Chondrocyte (in vitro differentiated cells): ENCODE measurements around the gene CD164L2. TPM values are rescaled to one million over a fixed set of nuclear protein-coding genes. Genes with fewer than 3 reads are reported as not detected.

ENCODE experiments used
- DNase-seq: peaks from one replicate; pipeline ENCODE4 v3.0.0; 2021; ENCODE audit warnings: mixed read lengths, low spot score
- H3K27ac Mint-ChIP-seq: one replicate; pipeline ENCODE4 v1.8.0; 2021; ENCODE audit warnings: mild to moderate bottlenecking, moderate library complexity, mixed read lengths; ENCODE audit not compliant: unreplicated experiment
- H3K27me3 Mint-ChIP-seq: 2 replicates; pipeline ENCODE4 v1.8.0; 2021; ENCODE audit warnings: low read depth, mixed read lengths
- H3K36me3 Mint-ChIP-seq: 2 replicates; pipeline ENCODE4 v1.8.0; 2021; ENCODE audit warnings: low read depth, mixed read lengths
- H3K4me1 Mint-ChIP-seq: 2 replicates; pipeline ENCODE4 v1.8.0; 2021; ENCODE audit warnings: low read depth, mild to moderate bottlenecking, mixed read lengths
- H3K4me3 Mint-ChIP-seq: one replicate; pipeline ENCODE4 v1.8.0; 2021; ENCODE audit warnings: mild to moderate bottlenecking, moderate library complexity, mixed read lengths; ENCODE audit not compliant: unreplicated experiment
- H3K9me3 Mint-ChIP-seq: 2 replicates; pipeline ENCODE4 v1.8.0; 2021; ENCODE audit warnings: low read depth, mixed read lengths
- total RNA-seq: library from RNA; stranded (reverse); gene quantifications from 3 replicates; pipeline ENCODE4 v1.2.1, GENCODE V29; 2021
- TF ChIP-seq, protein P1 (sequence below): fragments of 200-600 bp; sonication (generic); IDR thresholded peaks from 2 replicates; pipeline ENCODE4 v1.5.0; 2021; ENCODE audit warnings: antibody characterized with exemption, mild to moderate bottlenecking, moderate library complexity

The CD164L2 gene
- total RNA-seq, 1 donor from 2014 or later = not detected

DNA sequence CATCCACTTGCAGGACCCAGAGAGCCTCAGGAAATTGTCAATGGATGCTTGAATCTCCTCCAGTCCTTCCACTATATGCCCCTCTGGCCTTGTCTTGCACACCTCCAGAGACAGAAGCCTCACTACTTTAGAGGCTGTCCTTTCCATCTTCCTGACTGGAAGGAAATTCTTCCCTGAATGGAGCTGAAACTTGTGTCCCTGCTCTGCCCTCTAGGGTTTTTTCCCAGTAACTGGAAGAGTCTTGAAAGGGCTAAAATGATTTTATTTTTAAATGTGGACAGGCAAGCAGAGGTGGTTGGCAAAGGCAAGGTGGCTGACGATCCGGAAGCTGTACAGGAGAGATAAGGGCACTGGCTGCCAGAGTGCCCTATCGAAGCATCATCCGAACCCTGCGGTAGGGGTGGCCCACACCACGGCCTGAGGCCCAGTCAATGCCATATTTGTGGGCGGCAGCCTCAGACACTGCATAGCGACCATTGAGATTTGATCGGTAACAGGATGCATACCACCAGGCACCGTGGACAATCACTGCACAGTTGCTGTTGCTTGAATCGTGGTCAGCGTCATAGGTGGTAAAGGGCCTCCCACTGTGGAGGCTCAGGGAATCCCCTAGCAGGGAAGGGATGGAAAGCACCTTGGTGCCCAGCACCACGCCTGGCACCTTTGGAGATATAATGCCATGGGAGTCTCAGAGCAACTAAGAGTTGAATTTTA, 14.1 kb downstream of the CD164L2 start:
- Mint-ChIP-seq H3K36me3 (peaks cover 3% of the 10 kb centered on the region), H3K27ac (no peak overlapping the region), H3K4me1 (peaks cover 23% of the 10 kb centered on the region), H3K27me3 (no peaks in the 10 kb centered on the region), H3K9me3 (no peaks in the 10 kb centered on the region), H3K4me3 (no peak overlapping the region)
- DNase-seq = peak; percentile 61
- TF ChIP-seq, protein P1, sequence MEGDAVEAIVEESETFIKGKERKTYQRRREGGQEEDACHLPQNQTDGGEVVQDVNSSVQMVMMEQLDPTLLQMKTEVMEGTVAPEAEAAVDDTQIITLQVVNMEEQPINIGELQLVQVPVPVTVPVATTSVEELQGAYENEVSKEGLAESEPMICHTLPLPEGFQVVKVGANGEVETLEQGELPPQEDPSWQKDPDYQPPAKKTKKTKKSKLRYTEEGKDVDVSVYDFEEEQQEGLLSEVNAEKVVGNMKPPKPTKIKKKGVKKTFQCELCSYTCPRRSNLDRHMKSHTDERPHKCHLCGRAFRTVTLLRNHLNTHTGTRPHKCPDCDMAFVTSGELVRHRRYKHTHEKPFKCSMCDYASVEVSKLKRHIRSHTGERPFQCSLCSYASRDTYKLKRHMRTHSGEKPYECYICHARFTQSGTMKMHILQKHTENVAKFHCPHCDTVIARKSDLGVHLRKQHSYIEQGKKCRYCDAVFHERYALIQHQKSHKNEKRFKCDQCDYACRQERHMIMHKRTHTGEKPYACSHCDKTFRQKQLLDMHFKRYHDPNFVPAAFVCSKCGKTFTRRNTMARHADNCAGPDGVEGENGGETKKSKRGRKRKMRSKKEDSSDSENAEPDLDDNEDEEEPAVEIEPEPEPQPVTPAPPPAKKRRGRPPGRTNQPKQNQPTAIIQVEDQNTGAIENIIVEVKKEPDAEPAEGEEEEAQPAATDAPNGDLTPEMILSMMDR = peak; percentile 65

DNA sequence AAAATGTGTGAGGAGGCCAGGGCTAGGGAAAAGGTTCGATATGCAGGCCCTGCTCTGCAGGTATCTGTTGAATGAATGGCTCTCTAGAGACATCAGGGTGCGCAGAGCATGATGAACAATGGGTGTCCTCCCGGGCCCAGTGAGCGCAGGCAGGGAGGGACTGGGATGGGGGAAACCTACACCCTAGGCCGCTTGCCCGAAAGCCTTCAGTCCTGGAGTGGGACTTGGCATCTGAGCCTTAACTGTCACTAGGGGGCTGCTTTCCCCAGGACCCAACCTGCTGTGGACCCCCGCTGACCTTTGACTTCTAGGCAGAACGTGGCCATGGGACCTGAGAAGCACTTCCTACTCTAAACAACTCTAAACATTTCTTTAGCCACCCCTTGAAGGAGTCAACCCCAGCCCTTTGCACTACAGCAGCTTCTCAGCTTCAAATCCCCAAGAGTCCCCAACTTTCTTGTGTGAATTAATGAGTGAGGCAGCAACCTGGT, 15.9 kb downstream of the CD164L2 start:
- Mint-ChIP-seq H3K36me3 (peaks cover 13% of the 10 kb centered on the region), H3K27me3 (no peaks in the 10 kb centered on the region), H3K4me3 (peak overlapping the region; percentile 73), H3K27ac (peak overlapping the region; percentile 86), H3K9me3 (no peaks in the 10 kb centered on the region), H3K4me1 (peaks cover 24% of the 10 kb centered on the region)
- no peak for DNase-seq
- TF ChIP-seq, protein P1 = no peak

DNA sequence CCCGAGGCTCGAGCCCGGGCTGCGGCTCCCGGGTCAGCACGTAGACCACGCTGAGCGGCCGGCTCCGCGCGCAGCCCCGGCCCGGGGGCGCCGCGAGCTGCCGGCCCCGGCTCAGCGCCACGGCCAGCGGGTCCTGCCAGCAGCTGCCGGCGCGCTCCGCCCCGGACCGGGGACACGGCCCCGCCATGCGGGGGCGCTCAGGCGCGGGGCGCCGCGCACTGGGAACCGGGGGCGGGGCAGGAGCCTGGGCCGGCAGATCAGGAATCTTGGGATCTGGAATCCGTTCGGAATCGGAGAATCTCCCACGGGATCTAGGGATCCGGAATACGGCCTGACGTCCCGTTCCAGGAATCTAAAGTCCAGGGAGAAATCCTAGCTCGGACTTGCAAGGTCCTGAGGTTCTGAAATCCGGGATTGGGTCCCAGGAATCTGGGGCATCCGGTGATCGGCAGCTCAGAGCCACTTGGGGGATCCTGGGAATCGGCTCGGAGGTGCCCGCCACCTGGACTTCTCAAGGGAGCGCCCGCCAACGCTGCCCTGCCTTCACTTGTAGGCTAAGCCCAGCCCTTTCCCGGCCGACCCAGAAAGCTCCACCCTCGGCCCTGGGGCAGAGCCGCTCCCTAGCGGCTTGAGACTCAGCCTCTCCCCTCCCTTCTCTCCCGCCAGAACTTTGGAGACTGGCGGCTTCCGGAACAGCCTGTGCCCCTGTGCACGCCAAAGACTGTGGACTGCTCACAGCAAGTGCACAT, 16.5 kb downstream of the CD164L2 start, which contains the start of gene MAP3K6:
TSS of gene MAP3K6 (minus strand) at position 551 of the 749 bp plus-strand sequence. CDS start at position 187, 364 bp downstream.
- TF ChIP-seq, protein P1 = peak; percentile 74
- Mint-ChIP-seq H3K36me3 (peaks cover 16% of the 10 kb centered on the region), H3K9me3 (no peaks in the 10 kb centered on the region), H3K27ac (peak within 1 kb of the TSS; percentile 99), H3K4me1 (peaks cover 24% of the 10 kb centered on the region), H3K27me3 (no peaks in the 10 kb centered on the region), H3K4me3 (peak within 1 kb of the TSS; percentile 91)
- DNase-seq = peak; percentile 95

DNA sequence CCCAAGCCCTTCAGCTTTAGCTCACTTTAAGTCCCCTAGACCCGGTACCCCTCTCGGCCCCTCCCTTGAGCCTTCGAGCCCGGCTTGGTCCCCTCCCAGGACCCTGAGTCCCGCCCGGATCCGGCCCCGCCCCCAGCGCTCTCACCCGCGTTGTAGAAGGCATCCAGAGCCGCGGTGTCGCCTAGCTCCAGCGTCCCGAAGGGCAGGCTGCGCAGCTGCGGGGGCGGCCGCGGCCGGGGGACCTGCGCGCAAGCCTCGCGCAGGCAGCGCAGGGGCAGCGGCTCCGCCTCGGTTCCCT, 17.1 kb downstream of the CD164L2 start:
- Mint-ChIP-seq H3K4me1 (peaks cover 24% of the 10 kb centered on the region), H3K27ac (peak overlapping the region; percentile 99), H3K9me3 (no peaks in the 10 kb centered on the region), H3K4me3 (peak overlapping the region; percentile 91), H3K27me3 (no peaks in the 10 kb centered on the region), H3K36me3 (peaks cover 19% of the 10 kb centered on the region)
- DNase-seq = peak; percentile 94
- TF ChIP-seq, protein P1 = no peak

DNA sequence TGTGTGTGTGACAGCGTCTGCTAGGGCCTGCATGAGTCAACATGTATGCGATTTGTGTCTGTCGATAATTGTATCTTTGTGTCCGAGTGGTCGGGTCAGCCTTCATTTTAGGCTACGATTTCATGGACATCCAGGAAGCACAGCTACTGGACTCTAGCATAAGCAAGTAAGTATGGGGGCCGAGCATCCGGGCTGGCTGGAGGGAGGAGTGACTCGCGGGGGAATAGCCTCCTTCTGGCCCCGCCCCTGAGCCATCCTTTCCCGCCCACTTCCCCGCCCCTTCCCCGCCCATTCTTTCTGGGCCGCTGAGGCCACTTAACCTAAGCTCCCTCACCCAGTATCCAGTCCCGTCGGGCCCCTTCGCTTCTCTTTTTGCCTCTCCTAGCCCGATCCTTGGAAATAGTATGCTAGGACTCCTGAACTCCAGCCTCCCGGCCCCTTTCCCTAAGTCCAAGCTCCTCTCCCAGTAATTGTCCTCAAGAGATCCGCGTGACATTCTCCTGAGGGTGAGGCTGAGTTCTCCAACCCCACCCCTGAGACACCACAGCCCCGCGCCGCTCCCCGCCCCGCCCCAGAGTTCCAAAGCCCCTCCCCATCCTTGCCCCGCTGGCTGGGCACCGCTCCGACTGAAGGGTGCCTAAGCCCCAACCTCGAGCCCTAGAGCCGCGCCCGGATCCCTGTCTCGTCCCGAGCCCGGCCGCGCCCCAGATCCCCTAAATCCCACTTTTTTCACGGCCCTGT, 17.6 kb downstream of the CD164L2 start:
- TF ChIP-seq, protein P1 = no peak
- peak; percentile 94 for DNase-seq
- peak overlapping the region; percentile 91 for H3K4me3 Mint-ChIP-seq
- H3K36me3 Mint-ChIP-seq = peaks cover 22% of the 10 kb centered on the region
- peak overlapping the region; percentile 99 for H3K27ac Mint-ChIP-seq
- no peaks in the 10 kb centered on the region for H3K9me3 Mint-ChIP-seq
- H3K27me3 Mint-ChIP-seq = no peaks in the 10 kb centered on the region
- H3K4me1 Mint-ChIP-seq = peaks cover 24% of the 10 kb centered on the region
